Neural cell (in vitro differentiated cells): ENCODE measurements around the gene BPIFB6. TPM values are rescaled to one million over a fixed set of nuclear protein-coding genes. Genes with fewer than 3 reads are reported as not detected.

ENCODE experiments used
- H2AFZ ChIP-seq: fragments of 200-600, 300-800 bp; sonication (generic), shearing (Covaris generic); 2 replicates; pipeline ENCODE4 v1.6.0; 2014; ENCODE audit warnings: low read depth, mild to moderate bottlenecking, antibody characterized with exemption, low read length, moderate library complexity
- H3F3A ChIP-seq: fragments of 200-600 bp; shearing (Covaris generic); 2 replicates; pipeline ENCODE4 v1.6.1; 2016; ENCODE audit warnings: mild to moderate bottlenecking, moderate library complexity, mixed read lengths, antibody characterized with exemption, low read length; ENCODE audit not compliant: insufficient read depth, poor library complexity, severe bottlenecking
- H3K27ac ChIP-seq: fragments of 200-600, 300-800 bp; sonication (generic), shearing (Covaris generic); 2 replicates; pipeline ENCODE4 v1.5.1; 2014; ENCODE audit warnings: mild to moderate bottlenecking, low read length, moderate library complexity
- H3K27me3 ChIP-seq: fragments of 300-800, 200-600 bp; sonication (generic), shearing (Covaris generic); 2 replicates; pipeline ENCODE4 v1.6.0; 2014; ENCODE audit warnings: mild to moderate bottlenecking, low read depth, low read length, moderate library complexity; ENCODE audit not compliant: insufficient read depth
- H3K36me3 ChIP-seq: fragments of 300-800, 200-600 bp; sonication (generic), shearing (Covaris generic); 2 replicates; pipeline ENCODE4 v1.5.1; 2014; ENCODE audit warnings: mild to moderate bottlenecking, antibody characterized with exemption, low read length, moderate library complexity; ENCODE audit not compliant: insufficient read depth
- H3K4me2 ChIP-seq: fragments of 300-800, 200-600 bp; sonication (generic), shearing (Covaris generic); 2 replicates; pipeline ENCODE4 v1.6.0; 2014; ENCODE audit warnings: mild to moderate bottlenecking, low read length
- H3K4me3 ChIP-seq: fragments of 300-800, 200-600 bp; sonication (generic), shearing (Covaris generic); 2 replicates; pipeline ENCODE4 v1.5.1; 2014; ENCODE audit warnings: mild to moderate bottlenecking, low read length, moderate library complexity
- H3K79me2 ChIP-seq: fragments of 200-600 bp; shearing (Covaris generic); replicated peaks from 2 replicates; pipeline ENCODE4 v1.6.0; 2014; ENCODE audit warnings: mild to moderate bottlenecking, low read length, moderate library complexity; ENCODE audit not compliant: insufficient read depth
- H3K9ac ChIP-seq: fragments of 300-800, 200-600 bp; sonication (generic), shearing (Covaris generic); 2 replicates; pipeline ENCODE4 v1.6.1; 2016; ENCODE audit warnings: mild to moderate bottlenecking, low read length, mixed read lengths
- H3K9me2 ChIP-seq: fragments of 200-600 bp; shearing (Covaris generic); 2 replicates; pipeline ENCODE4 v1.6.1; 2016; ENCODE audit warnings: mild to moderate bottlenecking, low read length, mixed read lengths; ENCODE audit not compliant: insufficient read depth
- H3K9me3 ChIP-seq: fragments of 200-600, 300-800 bp; sonication (generic), shearing (Covaris generic); 2 replicates; pipeline ENCODE4 v1.6.1; 2016; ENCODE audit warnings: mild to moderate bottlenecking, mixed run types, low read length, moderate library complexity, mixed read lengths
- H4K20me1 ChIP-seq: fragments of 200-600 bp; shearing (Covaris generic); 2 replicates; pipeline ENCODE4 v1.6.1; 2016; ENCODE audit warnings: mild to moderate bottlenecking, mixed run types; ENCODE audit not compliant: insufficient read depth
- EP300 ChIP-seq: fragments of 450-650 bp; conservative IDR thresholded peaks from 2 replicates; pipeline ENCODE4 v1.6.1; 2014; ENCODE audit warnings: antibody characterized with exemption, mild to moderate bottlenecking, moderate library complexity; ENCODE audit not compliant: poor library complexity, severe bottlenecking
- EZH2 ChIP-seq: fragments of 200-600, 300-800 bp; shearing (Covaris generic), sonication (generic); IDR thresholded peaks from 2 replicates; pipeline ENCODE4 v1.6.1; 2014; ENCODE audit warnings: antibody characterized with exemption, low read length, borderline replicate concordance, mild to moderate bottlenecking; ENCODE audit not compliant: insufficient read depth, poor library complexity, severe bottlenecking
- MXI1 ChIP-seq: fragments of 450-650 bp; conservative IDR thresholded peaks from 2 replicates; pipeline ENCODE4 v1.6.1; 2014; ENCODE audit warnings: antibody characterized with exemption, mild to moderate bottlenecking; ENCODE audit not compliant: poor library complexity, severe bottlenecking
- POLR2AphosphoS5 ChIP-seq: IDR thresholded peaks from 2 replicates; pipeline ENCODE4 v1.6.1; 2012
- RAD21 ChIP-seq: fragments of 450-650 bp; conservative IDR thresholded peaks from 2 replicates; pipeline ENCODE4 v1.6.1; 2014; ENCODE audit warnings: antibody characterized with exemption, mild to moderate bottlenecking, moderate library complexity
- SMC3 ChIP-seq: fragments of 450-650 bp; conservative IDR thresholded peaks from 2 replicates; pipeline ENCODE4 v1.6.1; 2014; ENCODE audit warnings: antibody characterized with exemption, mild to moderate bottlenecking, moderate library complexity; ENCODE audit not compliant: poor library complexity
- TAF1 ChIP-seq: IDR thresholded peaks from 2 replicates; pipeline ENCODE4 v1.6.1; 2012; ENCODE audit warnings: low read depth
- polyA plus RNA-seq: library from polyadenylated mRNA; depleted of rRNA; stranded (reverse); fragments of >200 nt; gene quantifications from 2 replicates; pipeline ENCODE4 v1.2.3, GENCODE V29; 2014
- TF ChIP-seq, protein P1 (sequence below): fragments of 450-650 bp; IDR thresholded peaks from 2 replicates; pipeline ENCODE4 v1.5.1; 2014; ENCODE audit warnings: antibody characterized with exemption, mild to moderate bottlenecking, moderate library complexity; ENCODE audit not compliant: poor library complexity, severe bottlenecking
- TF ChIP-seq, protein P2 (sequence below): IDR thresholded peaks from 2 replicates; pipeline ENCODE4 v1.6.1; 2012; ENCODE audit warnings: borderline replicate concordance

BPIFB6 gene
- polyA plus RNA-seq, 1 donor from 2014 or later, result not detected

DNA sequence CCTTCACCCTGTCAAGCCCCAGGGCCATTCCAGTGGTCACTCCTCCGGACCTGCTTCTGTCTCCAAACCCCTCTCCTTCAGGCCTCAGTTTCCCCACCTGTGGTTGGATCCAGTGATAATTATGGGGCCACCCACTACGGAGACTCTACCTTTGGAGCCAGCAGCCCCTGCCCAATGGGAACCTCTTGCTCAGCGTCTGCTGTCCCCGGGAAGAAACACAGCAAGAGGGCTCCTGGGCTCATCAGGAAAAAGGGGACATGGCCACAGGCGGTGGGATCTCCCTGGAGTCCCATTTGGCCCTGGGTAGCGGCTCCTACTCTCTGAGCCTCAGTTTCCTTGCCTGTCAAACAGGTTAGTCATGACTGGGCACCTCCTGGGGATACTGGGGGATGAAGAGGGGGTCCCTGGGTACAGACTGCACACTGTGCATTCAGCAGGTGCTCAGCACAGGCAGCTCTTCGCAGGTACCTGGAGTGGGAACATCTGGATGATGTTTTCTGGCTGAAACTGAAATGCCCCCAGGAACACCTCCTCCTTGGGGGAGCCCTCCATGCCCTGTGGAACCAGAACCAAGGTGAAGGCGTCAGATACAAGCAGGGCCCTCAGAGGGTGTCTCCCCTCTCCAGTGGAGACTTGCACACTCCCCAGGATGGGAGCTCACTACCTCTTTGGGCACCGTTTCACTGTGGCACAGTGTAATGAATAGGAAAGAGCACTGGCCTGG lies 46.7 kb upstream of the BPIFB6 start:
- no peaks in the 10 kb centered on the region for H3K36me3 ChIP-seq
- no peaks in the 10 kb centered on the region for H3K79me2 ChIP-seq
- no peak overlapping the region for H3K9ac ChIP-seq
- H2AFZ ChIP-seq, result no peak overlapping the region
- no peaks in the 10 kb centered on the region for H4K20me1 ChIP-seq
- H3F3A ChIP-seq, result no peaks in the 10 kb centered on the region
- no peak overlapping the region for H3K27ac ChIP-seq
- no peaks in the 10 kb centered on the region for H3K9me3 ChIP-seq
- no peak for TF ChIP-seq POLR2AphosphoS5
- TF ChIP-seq, protein P1, sequence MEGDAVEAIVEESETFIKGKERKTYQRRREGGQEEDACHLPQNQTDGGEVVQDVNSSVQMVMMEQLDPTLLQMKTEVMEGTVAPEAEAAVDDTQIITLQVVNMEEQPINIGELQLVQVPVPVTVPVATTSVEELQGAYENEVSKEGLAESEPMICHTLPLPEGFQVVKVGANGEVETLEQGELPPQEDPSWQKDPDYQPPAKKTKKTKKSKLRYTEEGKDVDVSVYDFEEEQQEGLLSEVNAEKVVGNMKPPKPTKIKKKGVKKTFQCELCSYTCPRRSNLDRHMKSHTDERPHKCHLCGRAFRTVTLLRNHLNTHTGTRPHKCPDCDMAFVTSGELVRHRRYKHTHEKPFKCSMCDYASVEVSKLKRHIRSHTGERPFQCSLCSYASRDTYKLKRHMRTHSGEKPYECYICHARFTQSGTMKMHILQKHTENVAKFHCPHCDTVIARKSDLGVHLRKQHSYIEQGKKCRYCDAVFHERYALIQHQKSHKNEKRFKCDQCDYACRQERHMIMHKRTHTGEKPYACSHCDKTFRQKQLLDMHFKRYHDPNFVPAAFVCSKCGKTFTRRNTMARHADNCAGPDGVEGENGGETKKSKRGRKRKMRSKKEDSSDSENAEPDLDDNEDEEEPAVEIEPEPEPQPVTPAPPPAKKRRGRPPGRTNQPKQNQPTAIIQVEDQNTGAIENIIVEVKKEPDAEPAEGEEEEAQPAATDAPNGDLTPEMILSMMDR, result no peak
- no peak for TF ChIP-seq EP300
- no peak for TF ChIP-seq EZH2
- TF ChIP-seq, protein P2, sequence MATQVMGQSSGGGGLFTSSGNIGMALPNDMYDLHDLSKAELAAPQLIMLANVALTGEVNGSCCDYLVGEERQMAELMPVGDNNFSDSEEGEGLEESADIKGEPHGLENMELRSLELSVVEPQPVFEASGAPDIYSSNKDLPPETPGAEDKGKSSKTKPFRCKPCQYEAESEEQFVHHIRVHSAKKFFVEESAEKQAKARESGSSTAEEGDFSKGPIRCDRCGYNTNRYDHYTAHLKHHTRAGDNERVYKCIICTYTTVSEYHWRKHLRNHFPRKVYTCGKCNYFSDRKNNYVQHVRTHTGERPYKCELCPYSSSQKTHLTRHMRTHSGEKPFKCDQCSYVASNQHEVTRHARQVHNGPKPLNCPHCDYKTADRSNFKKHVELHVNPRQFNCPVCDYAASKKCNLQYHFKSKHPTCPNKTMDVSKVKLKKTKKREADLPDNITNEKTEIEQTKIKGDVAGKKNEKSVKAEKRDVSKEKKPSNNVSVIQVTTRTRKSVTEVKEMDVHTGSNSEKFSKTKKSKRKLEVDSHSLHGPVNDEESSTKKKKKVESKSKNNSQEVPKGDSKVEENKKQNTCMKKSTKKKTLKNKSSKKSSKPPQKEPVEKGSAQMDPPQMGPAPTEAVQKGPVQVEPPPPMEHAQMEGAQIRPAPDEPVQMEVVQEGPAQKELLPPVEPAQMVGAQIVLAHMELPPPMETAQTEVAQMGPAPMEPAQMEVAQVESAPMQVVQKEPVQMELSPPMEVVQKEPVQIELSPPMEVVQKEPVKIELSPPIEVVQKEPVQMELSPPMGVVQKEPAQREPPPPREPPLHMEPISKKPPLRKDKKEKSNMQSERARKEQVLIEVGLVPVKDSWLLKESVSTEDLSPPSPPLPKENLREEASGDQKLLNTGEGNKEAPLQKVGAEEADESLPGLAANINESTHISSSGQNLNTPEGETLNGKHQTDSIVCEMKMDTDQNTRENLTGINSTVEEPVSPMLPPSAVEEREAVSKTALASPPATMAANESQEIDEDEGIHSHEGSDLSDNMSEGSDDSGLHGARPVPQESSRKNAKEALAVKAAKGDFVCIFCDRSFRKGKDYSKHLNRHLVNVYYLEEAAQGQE, result no peak
- no peak for TF ChIP-seq MXI1
- no peak for TF ChIP-seq RAD21
- no peak for TF ChIP-seq TAF1
- TF ChIP-seq SMC3, result no peak
- H3K9me2 ChIP-seq, result no peaks in the 10 kb centered on the region
- H3K27me3 ChIP-seq, result no peaks in the 10 kb centered on the region
- H3K4me2 ChIP-seq, result no peak overlapping the region
- no peak overlapping the region for H3K4me3 ChIP-seq

DNA sequence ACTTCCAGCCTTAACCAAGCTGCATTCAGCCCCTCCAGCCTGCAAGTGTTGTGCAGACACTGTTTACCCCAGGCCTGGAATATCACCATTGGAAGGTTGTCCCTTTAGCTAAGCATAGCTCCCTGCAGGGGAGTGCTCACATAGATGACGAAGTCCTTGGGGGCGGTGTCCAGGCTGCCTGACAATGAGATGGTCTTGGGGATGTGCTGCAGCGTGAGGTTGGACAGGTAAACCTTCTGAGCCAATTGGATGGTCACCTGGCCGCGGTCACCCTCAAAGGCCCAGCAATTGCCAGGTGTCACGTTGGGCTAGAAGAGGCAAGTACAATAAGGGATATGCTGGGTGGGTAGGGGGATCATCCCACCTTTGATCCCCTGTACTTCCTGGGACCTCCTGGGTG lies 45.9 kb upstream of the BPIFB6 start:
- H3K9ac ChIP-seq, result no peak overlapping the region
- H2AFZ ChIP-seq, result no peak overlapping the region
- H3K4me3 ChIP-seq, result no peak overlapping the region
- H3K4me2 ChIP-seq, result no peak overlapping the region
- H3K79me2 ChIP-seq, result no peaks in the 10 kb centered on the region
- H3K9me2 ChIP-seq, result no peaks in the 10 kb centered on the region
- TF ChIP-seq MXI1, result no peak
- TF ChIP-seq, protein P1, result no peak
- no peak for TF ChIP-seq EZH2
- TF ChIP-seq EP300, result no peak
- no peaks in the 10 kb centered on the region for H3K9me3 ChIP-seq
- no peak overlapping the region for H3K27ac ChIP-seq
- H3K36me3 ChIP-seq, result no peaks in the 10 kb centered on the region
- H4K20me1 ChIP-seq, result no peaks in the 10 kb centered on the region
- H3F3A ChIP-seq, result no peaks in the 10 kb centered on the region
- H3K27me3 ChIP-seq, result no peaks in the 10 kb centered on the region
